K562 (cell line): Measurements from ENCODE around the gene ST7. TPM values are rescaled to one million over a fixed set of nuclear protein-coding genes. Genes with fewer than 3 reads are reported as not detected.
A peak's percentile ranks its signal among the peaks of the same experiment; 100 is the strongest.

Source experiments
- AFF4 ChIP-seq: sonication (generic); formaldehyde crosslinking; IDR thresholded peaks from 2 replicates; pipeline ENCODE4 v1.8.0; 2023; ENCODE audit warnings: mild to moderate bottlenecking, missing genetic modification reagents
- CTBP1 ChIP-seq: fragments of 450-650 bp; IDR thresholded peaks from 2 replicates; pipeline ENCODE4 v1.6.1; 2016; ENCODE audit warnings: borderline replicate concordance
- DEAF1 ChIP-seq: fragments of 450-650 bp; formaldehyde crosslinking; IDR thresholded peaks from 2 replicates; pipeline ENCODE4 v1.4.0; 2020; ENCODE audit warnings: mild to moderate bottlenecking, moderate library complexity
- DMBX1 ChIP-seq: fragments of 250-450 bp; sonication (Bioruptor Pico); IDR thresholded peaks from 2 replicates; pipeline ENCODE4 v1.8.0; 2022; ENCODE audit warnings: inconsistent platforms, mild to moderate bottlenecking, moderate library complexity, borderline replicate concordance
- ELK3 ChIP-seq: fragments of 450-650 bp; formaldehyde crosslinking; IDR thresholded peaks from 2 replicates; pipeline ENCODE4 v1.4.0; 2020; ENCODE audit warnings: mild to moderate bottlenecking
- ETV5 ChIP-seq: sonication (generic); formaldehyde crosslinking; IDR thresholded peaks from 2 replicates; pipeline ENCODE4 v1.4.0; 2020; ENCODE audit warnings: low read depth, mild to moderate bottlenecking, missing genetic modification reagents
- GABPA ChIP-seq: fragments of 200-800 bp; sonication (Bioruptor generic); conservative IDR thresholded peaks from 2 replicates; pipeline ENCODE4 v1.6.1; 2016; ENCODE audit warnings: low read depth, missing genetic modification characterization, missing compliant biosample characterization
- HDAC8 ChIP-seq: fragments of 450-650 bp; IDR thresholded peaks from 2 replicates; pipeline ENCODE4 v1.6.1; 2016; ENCODE audit warnings: mild to moderate bottlenecking, missing genetic modification characterization, moderate library complexity, missing compliant biosample characterization
- NR1H2 ChIP-seq: sonication (generic); formaldehyde crosslinking; IDR thresholded peaks from 2 replicates; pipeline ENCODE4 v1.4.0; 2020; ENCODE audit warnings: mild to moderate bottlenecking, missing genetic modification reagents
- SMC3 ChIP-seq: conservative IDR thresholded peaks from 2 replicates; pipeline ENCODE4 v1.6.1; 2011; ENCODE audit warnings: low read depth, low read length, improper control_type of control experiment; ENCODE audit not compliant: insufficient read depth
- XRCC5 ChIP-seq: fragments of 200-400 bp; formaldehyde crosslinking; IDR thresholded peaks from 2 replicates; pipeline ENCODE4 v1.6.1; 2017; ENCODE audit warnings: low read depth, mild to moderate bottlenecking, low read length
- ZKSCAN1 ChIP-seq: fragments of 150-350 bp; IDR thresholded peaks from 2 replicates; pipeline ENCODE4 v1.6.1; 2016; ENCODE audit warnings: low read depth, low read length
- ZNF146 ChIP-seq: IDR thresholded peaks from one replicate; pipeline ENCODE4 v1.6.1; 2018; ENCODE audit warnings: missing compliant biosample characterization; ENCODE audit not compliant: unreplicated experiment
- ZNF184 ChIP-seq: sonication (generic); formaldehyde crosslinking; IDR thresholded peaks from 2 replicates; pipeline ENCODE4 v1.5.0; 2020; ENCODE audit warnings: missing genetic modification reagents
- ZNF583 ChIP-seq: fragments of 250-450 bp; sonication (Bioruptor Pico); IDR thresholded peaks from 2 replicates; pipeline ENCODE4 v1.4.0; 2020
- ZNF592 ChIP-seq: fragments of 450-650 bp; IDR thresholded peaks from 2 replicates; pipeline ENCODE4 v1.6.1; 2017; ENCODE audit warnings: antibody characterized with exemption, mild to moderate bottlenecking
- ZZZ3 ChIP-seq: fragments of 450-650 bp; IDR thresholded peaks from 2 replicates; pipeline ENCODE4 v1.6.1; 2016; ENCODE audit warnings: antibody characterized with exemption, mild to moderate bottlenecking, moderate library complexity
- polyA plus RNA-seq, 8 experiments: library from polyadenylated mRNA; depleted of rRNA in 4 of 8; stranded (reverse) in 5 of 8; unstranded in 3 of 8; fragments of >200 nt; fragmentation: Nextera tagmentation in 2 of 8; fragmentation: Illumina TruSeq in 1 of 8; extraction: Ambion mirVana in 2 of 8; extraction: Trizol in 1 of 8; gene quantifications; 2 replicates each; pipeline versions ENCODE4 v1.2.1 to v1.2.3, GENCODE V29; 2011 to 2014; ENCODE audit warnings: inconsistent platforms in 1 of 8, missing spikeins in 1 of 8
- total RNA-seq, 7 experiments: library from RNA; depleted of rRNA in 6 of 7; stranded (reverse); fragments of >200 nt in 6 of 7; fragmentation: Illumina TruSeq in 2 of 7; extraction: Trizol in 2 of 7; gene quantifications; 2 replicates each; pipeline versions ENCODE4 v1.2.1 to v1.2.3, GENCODE V29; 2011 to 2021; ENCODE audit warnings: low replicate concordance in 1 of 7

ST7 gene
- total and polyA plus RNA-seq, 9 of the 15 experiments (the other 6 are each of a cell fraction or from before 2014, with no cell fraction given): 23.9 to 56.3 (median 36.9) TPM

GRCh38 chr7:117019786-117020590 is 66.7 kb downstream of the ST7 start (continued):
- TF ChIP-seq ETV5 (CRISPR knock-in tag): no peak
- TF ChIP-seq AFF4 (CRISPR knock-in tag): no peak
- no peak for TF ChIP-seq ZNF184 (CRISPR knock-in tag)
- no peak for TF ChIP-seq ZNF146 (CRISPR knock-in tag)
- TF ChIP-seq CTBP1: peak; percentile 75; the same call in 1 of the 2 replicates
- TF ChIP-seq DEAF1 (CRISPR knock-in tag): no peak
- no peak for TF ChIP-seq ELK3 (CRISPR knock-in tag)
- peak; percentile 28; the same call in 1 of the 2 replicates for TF ChIP-seq ZKSCAN1
- TF ChIP-seq DMBX1 (CRISPR knock-in tag): no peak
- TF ChIP-seq NR1H2 (CRISPR knock-in tag): no peak
- TF ChIP-seq ZZZ3: no peak
- 0 out of 2 replicates have a peak, but pooled peaks have one; percentile 42 for TF ChIP-seq ZNF592
- TF ChIP-seq SMC3: no peak
- TF ChIP-seq XRCC5: no peak
- TF ChIP-seq HDAC8 (tag): no peak
- TF ChIP-seq ZNF583 (CRISPR knock-in tag): no peak
- TF ChIP-seq GABPA (tag): no peak
